Measurements from ENCODE around the gene EBF4. TPM values are rescaled to one million over a fixed set of nuclear protein-coding genes. Genes with fewer than 3 reads are reported as not detected.

The EBF4 gene
- total and polyA plus RNA-seq, 10 of the 15 experiments (the other 5 are each of a cell fraction or from before 2014, with no cell fraction given) = 0.13 TPM; not detected in 9

DNA sequence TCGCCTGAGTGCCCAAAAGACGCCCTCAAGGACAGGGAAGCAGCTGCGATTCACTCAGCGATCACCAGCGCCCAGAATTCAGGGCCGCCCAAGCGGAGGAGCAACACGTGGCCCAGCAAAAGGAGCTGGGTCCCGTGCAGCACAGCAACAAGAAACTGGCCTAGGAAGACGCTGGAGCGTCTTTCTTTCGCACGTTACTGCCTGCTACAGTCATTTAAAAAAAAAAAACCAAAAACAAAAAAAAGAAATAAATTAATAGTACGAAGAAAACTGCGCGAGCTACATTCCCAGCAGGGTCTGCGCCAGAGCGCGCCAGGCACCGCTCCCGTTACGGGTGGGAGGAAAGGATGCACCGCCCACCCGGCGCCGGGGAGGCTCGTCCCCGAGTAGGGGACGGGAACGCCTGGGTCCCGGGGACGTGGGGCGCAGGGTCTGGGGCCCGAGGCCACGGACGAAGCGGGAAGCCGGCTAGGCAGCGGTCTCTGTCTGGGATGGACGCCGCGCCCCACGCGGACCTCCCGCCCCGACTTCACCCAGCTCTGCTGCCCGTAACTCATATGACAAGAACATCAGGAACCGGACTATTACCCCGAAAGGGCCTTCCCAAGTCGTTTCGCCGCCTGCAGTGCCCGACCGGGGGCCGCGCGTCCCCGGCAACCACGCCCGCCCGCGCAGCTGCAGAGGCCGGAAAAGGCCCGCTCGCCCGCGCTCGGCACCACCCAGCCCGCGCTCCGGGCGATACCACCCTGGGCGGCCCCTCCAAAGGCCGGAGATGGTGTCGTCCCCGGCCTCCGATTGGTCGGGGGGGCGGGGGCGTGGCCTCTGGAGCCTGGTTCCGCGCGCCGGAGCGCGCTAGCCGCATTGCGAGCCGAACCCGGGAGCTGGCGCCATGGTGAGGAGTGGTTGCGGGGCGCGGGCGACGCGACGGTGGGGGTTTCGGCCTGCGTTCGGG lies 40.5 kb upstream of the EBF4 start, which contains the start of gene NOP56:
Gene NOP56, plus strand, starts transcription at position 861 of the 952 bp plus-strand sequence. Its CDS starts 29 bp downstream, at position 890.
- no peak for FAIRE-seq
- Histone ChIP-seq H3K4me2 (ENCODE audit: control insufficient read depth, insufficient read depth) (peak within 1 kb of the TSS; percentile 95), H3K27me3 (replicated peaks in 1 of 2; ENCODE audit: control insufficient read depth in 2 of 2, insufficient read depth in 2 of 2, low read length in 1 of 2) (no peaks in the 10 kb centered on the region), H3K36me3 (ENCODE audit: control insufficient read depth in 2 of 2, insufficient read depth in 2 of 2, low read length in 1 of 2) (peaks cover 23 to 24% of the 10 kb centered on the region in 2 experiments), H4K20me1 (ENCODE audit: control insufficient read depth, insufficient read depth) (peaks cover 15% of the 10 kb centered on the region), H3K9me3 (replicated peaks; ENCODE audit: control insufficient read depth, insufficient read depth, low read length) (no peaks in the 10 kb centered on the region), H3K4me1 (ENCODE audit: control insufficient read depth, insufficient read depth, low read length) (peaks cover 13% of the 10 kb centered on the region), H2AFZ (ENCODE audit: control insufficient read depth, low read depth, low read length) (peak within 1 kb of the TSS; percentile 90), H3K4me3 (peak within 1 kb of the TSS; percentile 95), H3K9ac (ENCODE audit: control insufficient read depth, insufficient read depth, low read length) (peak within 1 kb of the TSS; percentile 95), H3K79me2 (ENCODE audit: control insufficient read depth, insufficient read depth, low read length) (peaks cover 52% of the 10 kb centered on the region), H3K27ac (ENCODE audit: control insufficient read depth, insufficient read depth) (peak within 1 kb of the TSS; percentile 84)
- intact Hi-C loops (cut with micrococcal nuclease; ENCODE audit: unreplicated experiment) (loop anchor here (2.0 to 5.0 kb wide), 2 partner anchors 127 to 180 kb away; partner anchors contain the start of gene SNRPB), in situ Hi-C loops (cut with MboI) (no loop called here)
- RAD21 ChIA-PET (ENCODE audit: unreplicated experiment) = interaction anchor here (1.8 kb wide), 2 partner anchors 12 to 349 kb away, joined by 3 to 4 read pairs; partner anchors contain the start of gene IDH3B
- peak; percentile 94 for ATAC-seq
- CTCF ChIA-PET = interaction anchor here (0.8 to 2.4 kb wide), 7 partner anchors 12 to 261 kb away, joined by 3 to 13 read pairs (median 4); partner anchors contain the start of gene IDH3B
- POLR2A ChIA-PET = interaction anchor here (0.5 to 5.6 kb wide), 8 partner anchors 12 to 1255 kb away, joined by 3 to 47 read pairs (median 4); partner anchors contain the start of genes IDH3B, SNRPB and VPS16
- peak; percentile 45 for DNase-seq (ENCODE audit: low read depth, low spot score)
- BruUV-seq (replicated peaks) = TSS peak; percentile 92
- SMC1A ChIA-PET (ENCODE audit: uncharacterized antibody, unreplicated experiment) = interaction anchor here (0.8 to 4.9 kb wide), 6 partner anchors 13 to 182 kb away, joined by 3 to 25 read pairs (median 3); partner anchors contain the start of genes IDH3B and SNRPB
- WGBS (ENCODE audit: insufficient coverage, insufficient replicate concordance, low lambda C conversion rate, missing lambda C conversion rate) = under 1% methylated on average over 76 of the region's 101 CpGs
- peak; percentile 71; the same call in 1 of the 2 replicates for TF ChIP-seq NBN (IDR thresholded peaks at IDR 0.05)
- TF ChIP-seq SMAD5 (IDR thresholded peaks at IDR 0.05; ENCODE audit: low read depth) = peak; percentile 97
- TF ChIP-seq MEF2B (IDR thresholded peaks at IDR 0.05; ENCODE audit: partially characterized antibody, poor library complexity, severe bottlenecking) = no peak
- no peak for TF ChIP-seq CREM (IDR thresholded peaks at IDR 0.05; ENCODE audit: low read depth)
- TF ChIP-seq BACH1 (IDR thresholded peaks at IDR 0.05; ENCODE audit: borderline replicate concordance) = peak; percentile 88
- TF ChIP-seq KAT2A (conservative IDR thresholded peaks at IDR 0.05; ENCODE audit: control insufficient read depth, low read depth, low read length) = no peak
- TF ChIP-seq BRCA1 (IDR thresholded peaks at IDR 0.05; ENCODE audit: low read depth, low read length) = no peak
- TF ChIP-seq NR2F1 (conservative IDR thresholded peaks at IDR 0.05) = peak; percentile 54; the same call in 1 of the 2 replicates
- TF ChIP-seq NFYB (IDR thresholded peaks at IDR 0.05; ENCODE audit: insufficient read depth, low read depth, low read length) = peak; percentile 70; the same call in 1 of the 2 replicates
- peak; percentile 63; the same call in 1 of the 2 replicates for TF ChIP-seq GATAD2B (conservative IDR thresholded peaks at IDR 0.05; ENCODE audit: low read depth)
- peak; percentile 74 for TF ChIP-seq HDAC6 (IDR thresholded peaks at IDR 0.05; ENCODE audit: unreplicated experiment)
- TF ChIP-seq TCF12 (IDR thresholded peaks at IDR 0.05; ENCODE audit: low read depth, low read length) = peak; percentile 65
- TF ChIP-seq CHD2 (IDR thresholded peaks at IDR 0.05; ENCODE audit: borderline replicate concordance, low read depth, low read length) = 0 out of 2 replicates have a peak, but pooled peaks have one; percentile 23
- TF ChIP-seq EZH2 (IDR thresholded peaks at IDR 0.05; ENCODE audit: borderline replicate concordance, control insufficient read depth, low read depth, low read length) = no peak
- TF ChIP-seq FOS (IDR thresholded peaks at IDR 0.05; ENCODE audit: borderline replicate concordance, extremely low read depth, insufficient read length) = no peak
- TF ChIP-seq, protein P1, sequence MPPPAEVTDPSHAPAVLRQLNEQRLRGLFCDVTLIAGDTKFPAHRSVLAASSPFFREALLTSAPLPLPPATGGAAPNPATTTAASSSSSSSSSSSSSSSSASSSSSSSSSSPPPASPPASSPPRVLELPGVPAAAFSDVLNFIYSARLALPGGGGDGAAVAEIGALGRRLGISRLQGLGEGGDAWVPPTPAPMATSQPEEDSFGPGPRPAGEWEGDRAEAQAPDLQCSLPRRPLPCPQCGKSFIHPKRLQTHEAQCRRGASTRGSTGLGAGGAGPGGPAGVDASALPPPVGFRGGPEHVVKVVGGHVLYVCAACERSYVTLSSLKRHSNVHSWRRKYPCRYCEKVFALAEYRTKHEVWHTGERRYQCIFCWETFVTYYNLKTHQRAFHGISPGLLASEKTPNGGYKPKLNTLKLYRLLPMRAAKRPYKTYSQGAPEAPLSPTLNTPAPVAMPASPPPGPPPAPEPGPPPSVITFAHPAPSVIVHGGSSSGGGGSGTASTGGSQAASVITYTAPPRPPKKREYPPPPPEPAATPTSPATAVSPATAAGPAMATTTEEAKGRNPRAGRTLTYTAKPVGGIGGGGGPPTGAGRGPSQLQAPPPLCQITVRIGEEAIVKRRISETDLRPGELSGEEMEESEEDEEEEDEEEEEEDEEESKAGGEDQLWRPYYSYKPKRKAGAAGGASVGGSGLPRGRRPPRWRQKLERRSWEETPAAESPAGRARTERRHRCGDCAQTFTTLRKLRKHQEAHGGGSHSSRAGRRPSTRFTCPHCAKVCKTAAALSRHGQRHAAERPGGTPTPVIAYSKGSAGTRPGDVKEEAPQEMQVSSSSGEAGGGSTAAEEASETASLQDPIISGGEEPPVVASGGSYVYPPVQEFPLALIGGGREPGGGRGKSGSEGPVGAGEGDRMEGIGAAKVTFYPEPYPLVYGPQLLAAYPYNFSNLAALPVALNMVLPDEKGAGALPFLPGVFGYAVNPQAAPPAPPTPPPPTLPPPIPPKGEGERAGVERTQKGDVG (CRISPR knock-in tag; IDR thresholded peaks at IDR 0.05) = no peak
- TF ChIP-seq ETV6 (conservative IDR thresholded peaks at IDR 0.05 in 1 of 2, IDR thresholded peaks at IDR 0.05 in 1 of 2; ENCODE audit: borderline replicate concordance in 1 of 2, low read depth in 1 of 2) = no peak; a peak in 1 of 4 replicates
- no peak for TF ChIP-seq SUPT20H (IDR thresholded peaks at IDR 0.05; ENCODE audit: borderline replicate concordance, control insufficient read depth, low read depth, low read length)

Data from GM12878 (cell line).